ENCODE measurements around the gene PSMB4.

DNA sequence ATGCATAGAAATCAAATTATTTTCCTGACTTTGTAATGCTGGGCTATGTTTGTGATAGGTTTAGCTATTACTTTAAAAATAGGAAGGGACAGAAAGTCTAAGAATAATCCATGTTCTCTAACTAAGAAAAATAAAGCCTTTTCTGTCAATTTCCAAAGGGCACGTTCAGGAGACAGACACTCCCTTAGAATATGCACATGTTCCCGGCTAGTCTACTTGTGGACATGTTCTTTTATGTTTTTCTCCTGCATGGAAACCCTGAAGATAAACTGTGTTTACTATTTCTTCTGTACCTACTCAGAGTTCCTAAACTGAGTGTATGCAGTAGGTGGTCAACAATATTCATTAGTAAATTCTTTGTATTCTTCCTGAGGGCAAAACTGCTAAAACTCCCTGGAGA is 12.5 kb downstream of the PSMB4 start:
- TF ChIP-seq POLR2A (IDR thresholded peaks at IDR 0.05) (no peak), EP300 (IDR thresholded peaks at IDR 0.05) (no peak)
- TF ChIP-seq, protein P1, sequence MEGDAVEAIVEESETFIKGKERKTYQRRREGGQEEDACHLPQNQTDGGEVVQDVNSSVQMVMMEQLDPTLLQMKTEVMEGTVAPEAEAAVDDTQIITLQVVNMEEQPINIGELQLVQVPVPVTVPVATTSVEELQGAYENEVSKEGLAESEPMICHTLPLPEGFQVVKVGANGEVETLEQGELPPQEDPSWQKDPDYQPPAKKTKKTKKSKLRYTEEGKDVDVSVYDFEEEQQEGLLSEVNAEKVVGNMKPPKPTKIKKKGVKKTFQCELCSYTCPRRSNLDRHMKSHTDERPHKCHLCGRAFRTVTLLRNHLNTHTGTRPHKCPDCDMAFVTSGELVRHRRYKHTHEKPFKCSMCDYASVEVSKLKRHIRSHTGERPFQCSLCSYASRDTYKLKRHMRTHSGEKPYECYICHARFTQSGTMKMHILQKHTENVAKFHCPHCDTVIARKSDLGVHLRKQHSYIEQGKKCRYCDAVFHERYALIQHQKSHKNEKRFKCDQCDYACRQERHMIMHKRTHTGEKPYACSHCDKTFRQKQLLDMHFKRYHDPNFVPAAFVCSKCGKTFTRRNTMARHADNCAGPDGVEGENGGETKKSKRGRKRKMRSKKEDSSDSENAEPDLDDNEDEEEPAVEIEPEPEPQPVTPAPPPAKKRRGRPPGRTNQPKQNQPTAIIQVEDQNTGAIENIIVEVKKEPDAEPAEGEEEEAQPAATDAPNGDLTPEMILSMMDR (IDR thresholded peaks at IDR 0.05) = no peak
